ENCODE results near the gene GNPNAT1. TPM values are rescaled to one million over a fixed set of nuclear protein-coding genes. Genes with fewer than 3 reads are reported as not detected.

The GNPNAT1 gene
- total and polyA plus RNA-seq, 8 donors, result 8.1 to 26.9 (median 18.0) TPM

GRCh38 chr14:52783206-52783605, 8.2 kb downstream of the GNPNAT1 start:
- Histone ChIP-seq H3K27ac (no peak overlapping the region), H3K27me3 (no peaks in the 10 kb centered on the region), H3K9me3 (no peaks in the 10 kb centered on the region), H3K36me3 (peaks cover 0 to 4% (median 0%) of the 10 kb centered on the region in 3 donors), H3K4me1 (peaks cover 0 to 5% (median 0%) of the 10 kb centered on the region in 3 donors), H3K4me3 (no peak overlapping the region)
- FAIRE-seq (no peak), DNase-seq (no peak), ATAC-seq (no peak)
- intact Hi-C loops (cut with DNase I), result no loop called here
- TF ChIP-seq CTCF (IDR thresholded peaks at IDR 0.05), result no peak
- WGBS, 2 donors, result 92 to 93% methylated on average over 1 of the region's 1 CpG

DNA sequence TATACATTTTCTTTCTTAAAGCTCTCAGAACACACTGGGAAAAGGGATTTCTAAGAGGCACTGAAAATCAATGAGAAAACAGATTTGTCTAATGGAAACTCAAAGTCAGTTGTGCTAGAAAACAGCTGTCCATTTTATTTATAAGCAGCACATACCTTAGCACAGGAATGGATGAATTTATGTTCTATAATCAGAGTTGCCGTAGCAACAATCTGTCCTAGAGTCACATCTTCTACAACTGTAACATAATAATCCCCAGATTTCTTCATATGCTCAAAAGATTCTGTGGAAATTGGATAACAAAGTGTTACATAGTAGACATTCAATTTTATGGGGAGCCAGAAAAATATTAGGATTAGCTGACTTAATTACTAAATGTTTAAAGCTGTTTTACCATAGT, 9.8 kb downstream of the GNPNAT1 start:
- FAIRE-seq (no peak), ATAC-seq (no peak)

DNA sequence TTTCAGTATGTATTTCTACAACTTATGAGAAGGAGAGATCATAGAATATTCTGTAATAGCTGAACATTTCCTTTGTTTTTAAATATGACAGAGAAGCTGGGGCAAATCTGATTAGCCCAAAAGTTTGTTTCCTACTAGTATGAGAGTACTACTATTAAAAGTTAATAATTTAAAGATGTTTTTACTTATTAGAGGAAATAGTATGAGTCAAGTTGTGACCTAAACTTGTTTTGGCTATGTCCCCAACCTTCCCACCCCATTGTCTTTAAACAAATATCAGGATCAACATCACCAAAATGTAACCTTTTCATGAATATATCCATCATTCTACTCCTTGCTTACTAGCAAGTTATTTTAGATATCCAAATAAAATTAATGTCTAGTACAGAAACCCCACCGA, 10.5 kb downstream of the GNPNAT1 start:
- WGBS, 2 donors, result 68 to 82% methylated on average over 1 of the region's 1 CpG
- peak in 1 of 4 donors; percentile 25 for ATAC-seq
- Histone ChIP-seq H3K27ac (peak overlapping the region in 1 of 4 donors; percentile 30), H3K4me3 (no peak overlapping the region), H3K9me3 (no peaks in the 10 kb centered on the region), H3K36me3 (peaks cover 0 to 22% (median 0%) of the 10 kb centered on the region in 3 donors), H3K4me1 (no peaks in the 10 kb centered on the region), H3K27me3 (no peaks in the 10 kb centered on the region)
- no peak for DNase-seq
- FAIRE-seq, result no peak
- intact Hi-C loops (cut with DNase I), result no loop called here
- no peak for TF ChIP-seq CTCF (IDR thresholded peaks at IDR 0.05)

More for the DNA sequence above, 9.8 kb downstream of the GNPNAT1 start:
- intact Hi-C loops (cut with DNase I), result no loop called here
- H3K27ac ChIP-seq, result no peak overlapping the region
- no peak overlapping the region for H3K4me3 ChIP-seq
- WGBS, 2 donors, result 95 to 100% methylated on average over 1 of the region's 1 CpG
- H3K9me3 ChIP-seq, result no peaks in the 10 kb centered on the region
- no peaks in the 10 kb centered on the region for H3K4me1 ChIP-seq
- DNase-seq, result no peak
- H3K27me3 ChIP-seq, result no peaks in the 10 kb centered on the region
- peaks cover 0 to 19% (median 0%) of the 10 kb centered on the region in 3 donors for H3K36me3 ChIP-seq
- no peak for TF ChIP-seq CTCF (IDR thresholded peaks at IDR 0.05)

DNA sequence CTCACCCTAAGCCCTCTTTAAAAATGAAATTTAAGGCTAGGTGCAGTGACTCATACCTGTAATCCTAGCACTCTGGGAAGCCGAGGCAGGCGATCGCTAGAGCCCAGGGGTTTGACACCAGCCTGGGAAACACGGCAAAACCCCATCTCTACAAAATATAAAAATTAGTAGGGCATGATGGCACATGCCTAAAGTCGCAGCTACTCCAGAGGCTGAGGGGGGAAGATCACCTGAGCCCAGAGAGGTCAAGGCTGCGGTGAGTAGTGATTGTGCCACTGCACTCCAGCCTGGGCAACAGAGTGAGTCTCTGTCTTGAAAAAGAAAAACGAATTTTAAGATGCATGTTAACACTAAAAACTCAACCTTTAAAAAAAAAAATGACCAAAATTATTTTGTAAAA, 12.7 kb downstream of the GNPNAT1 start:
- DNase-seq, result no peak
- peaks cover 0 to 22% (median 0%) of the 10 kb centered on the region in 3 donors for H3K36me3 ChIP-seq
- 82 to 85% methylated on average over 7 of the region's 7 CpGs for WGBS, 2 donors
- H3K27me3 ChIP-seq, result no peaks in the 10 kb centered on the region
- no peaks in the 10 kb centered on the region for H3K9me3 ChIP-seq
- H3K4me1 ChIP-seq, result no peaks in the 10 kb centered on the region
- FAIRE-seq, result no peak
- ATAC-seq, result no peak
- H3K27ac ChIP-seq, result no peak overlapping the region
- no peak for TF ChIP-seq CTCF (IDR thresholded peaks at IDR 0.05)
- intact Hi-C loops (cut with DNase I), result no loop called here
- no peak overlapping the region for H3K4me3 ChIP-seq

DNA sequence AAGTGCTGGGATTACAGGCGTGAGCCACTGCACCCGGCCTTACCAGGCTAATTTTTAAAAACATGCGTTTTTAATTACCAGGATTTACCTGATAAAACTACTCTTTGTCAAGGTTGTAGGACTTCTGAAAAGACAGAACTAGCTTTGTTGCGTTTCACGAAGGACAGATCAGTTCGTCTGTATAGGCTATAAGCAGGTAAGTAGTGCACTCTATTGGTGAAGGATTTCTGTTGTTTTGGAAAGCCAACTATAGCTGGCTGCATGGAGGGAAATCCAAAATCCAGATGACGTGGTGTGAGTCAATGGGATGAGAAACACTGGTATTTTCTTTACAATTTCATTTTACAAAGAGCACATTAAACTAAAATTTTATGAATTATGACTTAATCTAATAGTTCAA, 14.6 kb downstream of the GNPNAT1 start:
- no peak for TF ChIP-seq CTCF (IDR thresholded peaks at IDR 0.05)

More for the DNA sequence above, 14.6 kb downstream of the GNPNAT1 start:
- peak in 1 of 4 donors; percentile 44 for ATAC-seq
- H3K36me3 ChIP-seq, result peaks cover 0 to 22% (median 0%) of the 10 kb centered on the region in 3 donors
- no peak overlapping the region for H3K27ac ChIP-seq
- no peaks in the 10 kb centered on the region for H3K4me1 ChIP-seq
- DNase-seq, result no peak
- H3K27me3 ChIP-seq, result no peaks in the 10 kb centered on the region
- no peaks in the 10 kb centered on the region for H3K9me3 ChIP-seq
- 59 to 67% methylated on average over 7 of the region's 7 CpGs for WGBS, 2 donors
- no peak overlapping the region for H3K4me3 ChIP-seq
- FAIRE-seq, result no peak
- intact Hi-C loops (cut with DNase I), result no loop called here

All from pancreas (tissue), 10 donors.